GM19395 (cell line): ENCODE measurements around the gene WIPF3.
A peak's percentile ranks its signal among the peaks of the same experiment; 100 is the strongest.
"Not testable (repeated sequence)": the region's sequence is repeated elsewhere in the genome, so short reads cannot be mapped to it uniquely, and the experiment has no call there.

Experiments used
- ATAC-seq: cut with Tn5 transposase; IDR thresholded peaks from one replicate; pipeline ENCODE4 v1.9.1; 2021; ENCODE audit warnings: mild to moderate bottlenecking, moderate library complexity; ENCODE audit not compliant: unreplicated experiment

WIPF3 gene

DNA sequence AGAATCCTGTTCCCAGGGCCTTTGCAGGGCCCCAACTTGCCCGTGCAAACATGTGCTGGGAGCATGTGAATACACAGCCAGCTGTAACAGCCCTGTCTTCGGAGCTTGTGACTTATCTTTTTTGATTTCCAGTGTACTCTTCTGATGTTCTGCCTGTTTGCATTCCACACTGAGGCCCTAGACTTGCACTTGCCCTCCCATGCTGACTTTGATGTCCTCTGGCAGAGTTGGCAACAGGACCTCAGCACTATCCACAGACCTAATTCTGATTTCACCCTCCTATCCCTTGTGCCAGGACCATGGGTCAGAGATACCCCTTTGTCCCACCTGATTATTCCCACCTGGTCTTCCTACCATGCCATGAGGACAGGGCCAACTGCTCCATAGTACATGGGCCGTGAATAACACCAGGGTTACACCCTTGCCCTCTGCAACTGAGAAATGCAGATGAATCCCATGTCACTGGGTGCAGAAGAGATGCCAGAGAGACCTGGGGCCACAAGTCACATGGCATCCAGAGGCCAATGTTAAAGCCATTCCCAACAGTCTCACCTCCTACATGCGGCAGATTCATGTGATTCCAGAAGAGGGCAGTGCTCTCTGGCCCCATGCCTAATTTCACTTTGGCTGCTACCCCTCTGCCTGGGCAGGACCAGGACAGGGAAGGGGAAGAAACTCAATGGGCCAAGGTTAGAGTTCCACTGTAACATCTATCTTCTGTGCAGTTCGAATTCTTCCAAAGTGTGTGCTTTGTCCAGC, 140.3 kb downstream of the WIPF3 start:
- ATAC-seq = no peak

DNA sequence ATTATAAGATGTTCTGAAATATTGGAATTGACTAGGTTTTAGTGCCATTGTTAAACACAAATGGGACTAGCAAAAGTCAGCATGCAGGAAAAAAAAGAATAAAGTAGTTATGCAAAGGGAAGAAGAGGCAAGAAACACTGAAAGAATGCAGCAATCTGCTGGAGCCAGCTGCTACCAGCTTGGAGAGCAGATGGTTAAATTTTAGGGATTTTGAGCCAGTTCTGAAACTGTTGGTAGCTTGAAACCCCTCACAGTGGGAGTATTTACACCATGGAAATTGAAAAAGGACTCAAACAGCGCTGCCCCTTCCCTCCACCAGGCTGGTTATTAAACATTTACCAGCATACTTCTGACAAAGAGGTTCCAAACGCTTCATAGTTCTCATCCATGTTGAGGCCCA, 142.3 kb downstream of the WIPF3 start:
- no peak for ATAC-seq

DNA sequence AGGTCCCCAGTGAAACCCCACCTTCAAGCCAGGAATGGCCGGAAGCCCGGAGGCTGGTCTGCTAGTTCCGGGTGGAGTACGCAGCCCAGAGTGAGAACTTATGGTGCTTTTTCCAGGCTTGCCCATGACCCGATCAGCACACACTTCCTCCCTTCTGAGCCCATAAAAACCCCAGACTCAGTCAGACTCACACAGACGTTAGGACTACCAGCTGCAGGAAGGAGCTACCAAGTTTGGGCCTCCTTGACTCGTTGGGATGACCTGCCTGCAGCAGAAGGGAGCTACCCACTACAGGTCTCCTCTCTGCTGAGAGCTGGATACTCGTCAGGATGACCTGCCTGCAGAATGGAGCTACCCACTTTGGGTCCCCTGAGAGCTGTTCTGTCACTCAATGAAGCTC, 144.2 kb downstream of the WIPF3 start:
- no peak for ATAC-seq

DNA sequence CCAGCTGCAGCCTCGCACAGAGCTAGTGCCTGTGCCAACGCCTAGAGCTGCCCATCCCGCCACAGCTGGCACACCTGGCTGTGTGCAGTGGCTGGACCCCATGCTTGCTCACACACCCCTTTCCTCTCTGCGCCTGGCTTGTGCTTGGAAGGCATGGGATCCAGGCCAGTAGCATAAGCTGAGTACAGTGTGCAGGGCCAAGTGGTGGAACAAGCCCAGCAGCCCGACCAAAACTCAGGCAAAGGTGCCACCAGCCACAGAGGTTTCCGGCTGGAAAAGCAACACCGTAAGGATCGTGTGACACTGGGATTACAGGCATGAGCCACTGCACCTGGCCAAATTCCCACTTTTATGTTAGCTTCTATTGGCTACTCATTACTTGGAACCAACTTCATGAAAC, 144.9 kb downstream of the WIPF3 start:
- no peak for ATAC-seq

DNA sequence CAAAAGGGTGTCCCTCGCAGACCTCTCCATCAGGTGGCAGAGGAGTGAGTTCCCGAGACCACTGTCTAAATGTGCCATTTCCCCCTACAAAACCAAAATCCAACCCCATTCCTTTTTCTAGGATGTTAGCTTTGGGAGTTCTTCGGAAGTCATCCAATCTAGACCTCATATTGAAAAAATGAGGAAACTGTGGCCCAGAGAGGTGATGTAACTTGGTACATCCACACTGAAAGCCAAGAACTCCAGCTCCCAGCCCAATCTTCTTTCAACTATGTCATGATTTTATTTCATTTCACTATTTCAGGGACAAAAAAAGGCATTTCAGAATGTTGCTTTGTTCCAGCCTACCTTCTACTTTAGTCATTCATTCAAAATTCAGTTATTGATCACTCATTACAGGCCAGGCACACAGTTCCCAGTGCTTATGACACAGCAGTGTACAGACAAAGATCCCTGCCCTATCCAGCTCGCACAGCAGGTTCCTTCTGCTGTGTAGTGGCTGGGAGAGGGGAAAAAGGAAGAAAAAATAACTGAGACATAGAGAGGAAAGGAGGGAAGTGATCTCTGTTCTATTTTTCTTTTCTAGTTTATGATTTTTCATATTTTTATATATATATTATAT, 147.5 kb downstream of the WIPF3 start:
- no peak for ATAC-seq

DNA sequence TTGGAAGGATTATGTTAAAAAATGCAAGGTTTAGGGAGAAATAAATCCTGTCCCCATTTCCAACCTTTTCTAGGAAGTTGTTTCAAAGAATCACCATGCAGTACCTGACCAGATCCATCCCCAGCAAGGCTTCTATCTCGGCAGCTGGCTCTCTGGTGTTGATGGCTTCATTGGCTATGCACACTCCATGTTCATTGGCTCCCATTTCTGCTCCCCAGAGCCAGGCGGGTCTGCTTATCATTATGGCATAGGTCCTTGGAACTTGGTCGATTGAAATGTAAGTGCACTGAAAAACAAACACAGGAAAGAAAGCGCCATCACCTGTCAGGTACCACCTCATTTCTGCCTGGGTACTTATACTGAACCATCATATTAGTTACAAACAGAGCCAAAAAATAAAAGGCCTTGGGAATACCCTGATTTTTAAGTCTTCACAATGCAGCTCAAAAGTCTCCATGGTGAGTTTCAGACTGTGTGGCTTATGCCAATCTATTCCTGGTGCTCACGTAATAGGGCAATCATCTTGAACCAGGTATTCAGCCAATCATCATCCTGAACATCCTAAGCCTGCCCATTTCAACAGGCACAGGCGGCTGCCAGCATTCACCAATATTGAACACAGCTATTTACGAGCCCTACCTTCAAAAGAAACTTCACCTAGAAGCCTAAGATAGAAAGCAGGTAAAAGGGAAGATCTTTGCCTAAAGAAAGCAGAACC, 148.9 kb downstream of the WIPF3 start:
- ATAC-seq = no peak

DNA sequence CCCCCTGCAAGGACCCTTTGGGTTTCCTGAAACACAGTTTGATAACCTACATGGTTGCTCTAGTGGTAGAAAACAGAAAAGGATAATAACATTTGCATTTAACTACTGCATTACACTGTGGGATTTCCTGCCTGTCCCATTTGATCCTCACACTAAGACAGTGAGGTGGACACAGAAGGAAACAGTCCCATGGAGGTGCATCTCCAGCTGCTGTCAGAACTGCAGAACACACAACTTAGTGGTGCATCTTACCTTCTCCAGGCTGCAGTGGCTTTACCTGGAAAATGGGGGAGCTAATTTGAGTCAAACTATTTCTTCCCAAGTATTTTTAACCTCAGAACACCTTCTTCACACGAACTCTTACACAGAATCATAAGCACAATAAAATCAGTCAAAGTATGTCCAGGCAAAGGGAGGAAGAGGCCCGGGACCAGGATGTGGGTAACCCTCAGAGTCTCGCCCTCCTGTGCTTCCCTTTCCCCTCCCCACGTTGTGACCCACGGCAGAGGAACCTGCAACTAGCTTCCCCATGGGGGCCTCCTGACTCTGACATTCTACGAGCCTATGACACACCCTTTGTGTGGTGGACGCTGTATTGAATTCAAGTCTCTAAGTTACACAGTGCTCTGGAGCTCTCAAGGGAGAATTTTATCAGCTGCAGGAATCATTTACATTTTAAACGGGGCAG, 149.6 kb downstream of the WIPF3 start:
- peak; percentile 88 for ATAC-seq

DNA sequence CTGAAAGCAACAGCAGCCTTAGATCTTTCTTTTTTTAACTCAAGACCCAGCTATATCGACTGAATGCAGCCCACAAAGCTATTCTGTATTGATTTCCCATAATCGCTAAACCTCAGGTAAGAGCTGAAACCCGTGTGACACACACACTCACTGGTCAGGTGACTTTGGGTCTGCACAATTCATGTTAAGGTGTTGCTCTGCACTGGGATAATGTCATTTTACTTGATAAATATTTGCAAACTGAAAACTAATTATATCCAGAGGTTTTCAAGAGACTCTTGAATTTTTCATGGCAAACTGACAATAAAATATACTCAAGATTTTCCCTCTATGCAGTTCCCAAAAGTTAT, 150.2 kb downstream of the WIPF3 start:
- ATAC-seq = peak; percentile 31

DNA sequence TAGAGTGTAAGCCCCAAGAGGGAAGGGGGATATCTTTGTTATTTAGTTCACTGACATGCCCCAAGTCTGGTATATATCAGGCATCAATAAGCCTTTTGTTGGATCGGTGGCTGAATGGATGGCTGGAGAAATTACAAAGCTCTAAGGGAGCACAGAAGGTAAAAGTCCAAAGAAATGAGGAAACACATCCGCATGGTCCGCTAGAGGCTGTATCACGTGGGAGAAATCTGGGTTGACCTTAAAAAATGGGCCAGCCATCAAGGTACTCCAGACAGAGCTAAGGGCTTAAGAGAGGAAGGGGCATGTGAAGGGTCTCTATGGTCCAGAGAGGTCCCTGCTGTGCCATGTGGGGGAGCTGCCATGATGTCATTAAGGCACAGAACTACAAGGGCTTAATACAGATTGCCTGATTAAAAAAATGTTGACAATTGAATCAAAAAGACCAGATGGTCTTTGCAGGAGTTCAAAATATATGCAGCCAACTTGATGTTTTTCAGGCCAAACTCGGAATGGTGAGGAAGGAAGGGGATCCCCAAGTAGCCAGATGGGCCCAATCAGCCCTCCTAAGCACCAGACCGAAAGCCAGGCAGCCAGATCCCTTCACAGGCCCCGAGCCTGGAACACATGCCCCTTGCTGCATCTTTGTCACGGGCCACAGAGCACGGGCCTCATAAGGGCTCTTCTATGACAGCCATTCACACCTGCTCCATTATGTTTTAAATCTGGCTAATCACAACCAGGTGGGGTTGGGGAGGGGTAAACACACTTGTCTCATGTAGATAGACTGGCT, 151.4 kb downstream of the WIPF3 start:
- ATAC-seq = no peak

DNA sequence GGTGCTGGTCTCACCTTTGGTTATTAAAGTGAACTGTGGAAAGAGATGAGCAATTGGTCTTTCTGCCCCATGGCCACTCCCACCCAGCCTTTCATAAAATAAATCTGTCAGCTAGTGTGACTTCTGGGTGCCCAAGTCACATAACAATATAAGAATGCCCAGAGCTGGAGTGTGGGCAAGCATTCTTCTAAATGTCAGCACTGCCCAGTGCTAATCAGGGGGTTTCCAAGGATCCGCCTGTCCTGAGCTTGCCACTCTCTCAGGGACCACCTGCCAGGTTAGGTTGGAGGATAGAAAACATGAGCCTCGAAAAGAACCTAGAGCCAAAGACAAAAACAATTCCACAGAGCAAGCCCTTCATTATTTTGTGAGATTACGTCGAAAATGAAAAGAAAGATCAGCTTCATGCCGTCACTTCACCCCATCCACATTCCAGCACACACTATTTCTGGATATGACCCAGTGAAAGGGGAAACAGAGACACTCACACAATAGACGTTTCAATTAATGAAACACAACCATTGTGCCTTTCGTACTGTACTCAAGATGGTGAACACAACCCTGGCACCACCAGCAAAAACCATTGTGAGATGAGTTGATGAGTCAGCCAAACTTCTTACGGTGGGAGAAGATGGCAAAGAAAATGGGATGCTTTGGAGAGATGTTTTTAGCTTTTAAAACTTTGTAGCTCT, 152.5 kb downstream of the WIPF3 start:
- ATAC-seq = no peak

DNA sequence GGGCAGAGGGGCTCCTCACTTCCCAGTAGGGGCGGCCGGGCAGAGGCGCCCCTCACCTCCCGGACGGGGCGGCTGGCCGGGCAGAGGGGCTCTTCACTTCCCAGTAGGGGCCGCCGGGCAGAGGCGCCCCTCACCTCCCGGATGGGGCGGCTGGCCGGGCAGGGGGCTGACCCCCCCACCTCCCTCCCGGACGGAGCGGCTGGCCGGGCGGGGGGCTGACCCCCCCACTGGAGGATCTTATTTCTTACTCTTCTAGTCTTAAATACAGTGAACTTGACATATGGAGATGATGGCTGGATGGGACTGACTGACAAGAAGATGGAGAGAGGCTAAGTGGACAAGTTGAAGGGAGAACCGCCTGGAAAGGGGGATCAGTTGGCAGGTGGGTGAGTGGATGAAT, 155.3 kb downstream of the WIPF3 start:
- not testable (repeated sequence) for ATAC-seq

DNA sequence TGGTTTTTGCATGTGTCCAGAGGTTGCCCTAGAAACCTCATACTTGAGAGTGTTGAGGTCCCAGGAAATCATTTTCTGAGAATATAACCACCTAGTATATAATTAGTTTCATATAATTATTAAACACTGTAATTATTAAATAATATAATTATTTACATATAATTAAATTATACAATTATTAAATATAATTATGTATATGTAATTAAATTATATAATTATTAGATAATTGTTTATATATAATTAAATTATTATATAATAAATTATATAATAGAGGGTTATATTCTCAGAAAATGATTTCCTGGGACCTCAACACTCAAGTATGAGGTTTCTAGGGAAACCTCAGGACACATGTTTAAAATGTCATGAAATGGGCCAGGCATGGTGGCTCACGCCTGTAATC, 155.7 kb downstream of the WIPF3 start:
- ATAC-seq = no peak

DNA sequence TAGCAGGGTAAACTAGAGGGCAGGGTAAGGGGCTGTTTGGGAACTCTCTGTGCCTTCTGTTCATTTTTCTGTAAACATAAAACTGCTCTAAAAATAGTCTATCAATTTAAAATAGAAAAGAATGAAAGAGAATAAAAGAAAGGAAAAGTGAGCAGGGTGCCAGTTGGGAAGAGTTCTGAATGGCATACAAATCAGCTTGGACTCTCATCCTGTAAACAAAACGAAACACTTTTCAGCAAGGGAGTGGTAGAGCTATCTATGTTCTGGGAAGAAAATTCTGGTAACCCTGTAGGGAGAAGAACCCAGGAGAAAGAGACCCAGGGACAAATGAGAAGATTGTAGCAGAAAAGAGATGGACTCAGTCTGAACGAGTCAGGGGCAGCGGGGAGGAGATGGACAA, 158.7 kb downstream of the WIPF3 start:
- ATAC-seq = no peak
